EH (cell line): ENCODE results near the gene PRSS27.

Experiments used
- DNase-seq: peaks from one replicate; pipeline ENCODE4 v3.0.0-alpha.2; 2015; ENCODE audit warnings: low read depth

The PRSS27 gene

GRCh38 chr16:2751577-2752034 is 31.6 kb upstream of the PRSS27 start:
- no peak for DNase-seq

DNA sequence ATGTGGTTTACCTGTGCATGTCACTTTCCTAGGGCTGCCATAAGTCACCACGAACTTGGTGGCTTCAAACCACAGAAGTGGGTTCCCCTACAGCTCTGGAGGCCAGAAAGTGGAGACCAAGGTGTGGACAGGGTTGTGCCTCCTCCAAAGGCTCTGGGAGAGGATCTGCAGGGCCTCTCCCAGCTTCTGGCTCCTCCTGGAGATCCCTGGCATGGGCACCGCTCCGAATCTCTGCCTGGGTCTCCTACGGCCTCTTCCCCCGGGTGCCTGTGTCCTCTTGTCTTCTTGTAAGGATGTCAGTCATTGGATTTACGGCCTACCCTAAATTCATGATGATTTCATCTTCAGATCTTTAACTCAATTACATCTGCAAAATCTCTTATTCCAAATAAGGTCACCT is 29.9 kb upstream of the PRSS27 start:
- DNase-seq, result no peak

DNA sequence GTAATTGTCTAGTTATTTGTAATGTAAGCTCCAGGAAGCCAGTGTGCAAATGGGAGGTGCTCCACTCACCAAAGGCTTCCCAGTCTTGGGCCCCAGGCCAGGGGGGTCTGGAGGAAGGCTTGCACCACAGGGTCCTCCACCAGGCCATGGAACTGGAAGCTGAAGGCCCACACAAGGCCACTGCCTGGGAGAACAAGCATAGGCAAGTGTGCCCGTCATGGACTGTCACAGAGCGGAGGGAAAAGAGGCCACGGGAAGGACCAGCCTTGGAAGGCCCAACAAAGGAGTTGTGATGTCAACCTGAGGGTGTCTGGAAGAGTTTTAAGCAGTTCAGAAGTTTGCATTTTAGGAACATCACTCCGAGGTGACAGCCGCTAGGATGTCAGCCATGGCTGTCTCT is 29.5 kb upstream of the PRSS27 start:
- no peak for DNase-seq

- no peak for DNase-seq
Measured at GRCh38 chr16:2748757-2749455, 28.9 kb upstream of the PRSS27 start.

GRCh38 chr16:2745961-2746360 is 25.9 kb upstream of the PRSS27 start:
- DNase-seq, result no peak

DNA sequence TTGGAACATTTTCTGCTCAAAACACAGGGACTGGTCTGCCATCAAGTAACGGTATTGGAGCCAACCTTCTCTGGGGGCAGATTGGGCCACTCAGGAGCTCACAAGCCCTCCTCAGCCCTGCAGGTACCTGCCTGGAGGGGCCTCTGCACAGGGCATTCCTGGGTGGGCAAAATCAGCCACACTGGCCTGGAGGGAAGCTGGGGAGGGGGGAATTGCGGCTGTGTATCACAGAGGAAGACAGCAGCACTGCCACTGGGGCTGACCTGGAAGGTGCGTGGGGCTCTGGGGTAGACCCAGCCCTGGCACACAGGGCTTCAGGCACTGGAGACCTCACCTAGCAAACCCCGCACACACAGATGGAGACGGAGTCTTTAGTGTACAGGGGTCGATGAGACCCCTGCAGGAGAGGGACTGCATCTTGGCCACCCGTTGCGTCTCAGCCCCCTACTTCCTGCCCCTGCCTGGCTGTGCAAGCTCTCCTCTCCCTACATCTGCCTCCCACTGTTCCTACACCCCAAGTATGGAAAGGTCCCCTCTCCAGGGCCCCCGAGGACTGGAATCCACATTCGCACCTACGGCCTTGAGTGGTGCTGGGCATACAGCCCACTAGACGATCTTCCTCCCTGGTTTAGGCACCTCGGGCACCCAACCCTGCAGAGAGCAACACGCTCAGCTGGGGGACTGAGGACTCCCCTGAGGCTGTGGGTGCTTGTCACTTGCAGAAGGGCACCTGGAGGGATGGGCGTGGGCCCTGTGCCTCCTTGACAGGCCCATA is 25.3 kb upstream of the PRSS27 start:
- DNase-seq, result no peak

DNA sequence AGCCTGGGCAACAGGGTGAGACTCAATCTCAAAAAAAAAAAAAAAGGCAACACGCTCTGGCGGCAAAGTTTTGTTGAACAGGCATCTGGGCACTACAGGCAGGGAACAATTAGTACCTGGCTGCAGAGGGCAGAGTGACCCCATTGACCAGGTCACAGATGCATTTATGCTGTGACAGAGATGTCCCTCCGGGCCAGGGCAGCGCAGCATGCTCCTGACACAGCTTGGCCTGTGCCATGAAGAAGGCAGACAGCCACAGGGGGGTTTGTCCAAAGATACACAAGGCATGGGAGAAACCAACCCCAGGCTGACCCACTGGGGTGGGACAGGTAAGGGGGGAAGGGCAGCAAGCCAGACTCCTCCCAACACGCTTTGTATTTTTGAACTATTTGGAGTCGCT is 24.7 kb upstream of the PRSS27 start:
- DNase-seq, result no peak

GRCh38 chr16:2743007-2743810 is 23.2 kb upstream of the PRSS27 start:
- DNase-seq, result no peak

- DNase-seq, result no peak
Measured at GRCh38 chr16:2742323-2743006, 22.4 kb upstream of the PRSS27 start.

- DNase-seq, result no peak
Measured at GRCh38 chr16:2741168-2741567, 21.1 kb upstream of the PRSS27 start.

GRCh38 chr16:2740476-2740875 is 20.5 kb upstream of the PRSS27 start:
- no peak for DNase-seq

GRCh38 chr16:2739625-2740430 is 19.8 kb upstream of the PRSS27 start:
- DNase-seq, result no peak

DNA sequence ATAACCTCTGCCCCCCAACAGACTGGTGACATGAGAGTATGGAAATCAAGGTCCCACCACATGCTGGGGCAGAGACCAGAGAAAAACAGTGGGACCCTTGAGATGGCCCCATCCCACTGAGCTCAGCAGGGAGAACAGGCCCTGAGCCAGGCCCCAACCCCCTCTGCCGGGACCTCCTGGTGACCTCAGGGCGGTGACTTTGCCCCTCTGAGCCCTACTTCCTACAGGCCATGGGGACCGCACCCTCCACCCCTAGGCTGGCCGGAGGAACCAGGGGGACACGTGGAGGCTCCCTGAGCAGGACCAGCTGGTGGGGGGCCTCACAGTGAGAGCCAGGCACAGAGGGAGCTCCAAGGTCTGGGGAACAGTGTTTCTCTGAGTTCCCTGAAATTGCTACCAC is 18.6 kb upstream of the PRSS27 start:
- DNase-seq, result no peak

DNA sequence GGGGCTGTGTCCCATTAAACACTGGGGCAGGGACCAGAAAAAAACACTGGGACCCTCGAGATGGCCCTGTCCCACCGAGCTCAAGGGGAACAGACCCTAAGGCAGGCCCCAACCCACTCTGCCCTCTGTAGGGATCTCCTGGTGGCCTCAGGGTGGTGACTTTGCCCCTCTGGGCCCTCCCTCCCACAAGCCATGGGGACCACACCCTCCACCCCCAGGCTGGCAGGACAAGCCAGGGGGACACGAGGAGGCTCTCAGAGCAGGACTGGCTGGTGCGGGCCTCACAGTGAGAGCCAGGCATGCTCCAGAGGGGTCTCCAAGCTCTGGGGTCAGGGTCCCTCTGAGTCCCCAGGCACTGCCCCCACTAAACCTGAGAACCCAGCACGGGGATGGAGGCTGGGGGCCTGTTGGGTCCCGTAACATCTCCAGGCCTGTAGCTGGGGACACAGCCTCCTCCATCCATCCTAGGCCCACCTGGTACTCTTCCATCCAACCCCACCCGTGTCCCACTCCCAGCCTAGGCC is 17.9 kb upstream of the PRSS27 start:
- no peak for DNase-seq

GRCh38 chr16:2737238-2737605 is 17.2 kb upstream of the PRSS27 start:
- no peak for DNase-seq

DNA sequence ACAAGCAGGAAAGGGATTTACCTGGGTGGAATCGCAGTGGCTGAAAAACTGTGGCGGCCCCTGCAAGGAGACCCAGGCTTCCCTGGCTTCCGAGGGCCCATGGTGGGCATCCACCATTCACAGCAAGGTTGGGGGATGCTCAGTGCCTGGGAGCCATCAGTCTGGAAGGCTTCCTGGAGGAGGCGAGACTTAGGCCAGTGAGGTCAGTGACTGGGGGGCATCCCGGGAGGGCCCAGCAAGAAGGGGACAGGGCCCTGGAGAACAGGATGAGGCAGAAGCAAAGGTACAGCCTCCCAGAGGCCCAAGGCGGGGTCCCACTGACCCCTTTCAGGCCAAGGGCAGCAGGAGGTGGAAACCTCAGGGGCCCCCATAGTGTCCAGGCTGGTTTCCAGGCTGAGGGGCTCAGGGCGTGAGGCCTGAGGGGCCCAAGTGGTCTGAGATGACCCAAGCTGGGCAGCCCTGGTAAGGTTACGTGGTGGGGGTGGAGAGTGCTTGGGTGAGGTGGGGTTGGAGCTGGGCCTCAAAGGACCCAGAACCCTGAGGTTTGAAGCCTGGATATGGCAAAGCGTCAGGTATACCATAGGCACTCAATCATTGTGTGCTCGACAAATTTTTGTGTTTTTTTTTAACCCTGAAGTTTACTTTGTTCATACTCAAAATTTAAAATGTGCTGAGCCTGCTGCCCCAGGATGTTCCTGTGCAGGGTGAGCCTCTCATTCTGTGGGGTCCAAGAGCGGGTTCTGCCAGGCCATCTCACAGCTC is 16.6 kb upstream of the PRSS27 start:
- no peak for DNase-seq

- DNase-seq, result no peak
Measured at GRCh38 chr16:2734844-2735515, 15.0 kb upstream of the PRSS27 start.

DNA sequence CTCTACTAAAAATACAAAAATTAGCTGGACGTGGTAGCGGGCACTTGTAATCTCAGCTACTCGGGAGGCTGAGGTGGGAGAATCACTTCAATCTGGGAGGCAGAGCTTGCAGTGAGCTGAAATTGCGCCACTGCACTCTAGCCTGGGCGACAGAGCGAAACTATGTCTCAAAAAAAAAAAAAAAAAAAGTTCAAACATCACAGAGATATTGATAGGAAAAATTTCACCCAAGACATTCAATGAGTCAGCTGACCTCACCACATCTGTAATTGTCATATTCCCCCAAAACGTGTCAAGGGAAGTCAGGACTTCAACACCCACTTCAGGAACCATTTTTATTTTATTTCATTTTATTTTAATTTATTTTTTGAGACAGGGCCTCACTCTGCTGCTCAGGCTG is 8.0 kb upstream of the PRSS27 start:
- DNase-seq, result no peak

DNA sequence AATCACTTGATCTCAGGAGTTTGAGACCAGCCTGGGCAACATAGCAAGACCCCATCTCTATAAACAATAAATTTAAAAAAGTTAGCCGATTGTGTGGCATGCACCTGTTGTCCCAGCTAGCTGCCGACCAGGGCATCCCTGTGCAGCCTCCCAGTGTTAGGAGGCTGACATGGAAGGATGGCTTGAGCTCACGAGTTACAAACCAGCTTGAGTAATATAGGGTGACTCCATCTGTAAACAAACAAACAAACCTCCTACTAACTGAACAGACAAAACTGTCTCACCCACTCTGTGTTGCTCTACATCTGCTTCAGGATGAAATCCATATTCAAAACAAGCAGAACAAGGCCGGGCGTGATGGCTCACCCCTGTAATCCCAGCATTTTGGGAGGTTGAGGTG is 6.9 kb upstream of the PRSS27 start:
- DNase-seq, result no peak

GRCh38 chr16:2724816-2725348 is 4.9 kb upstream of the PRSS27 start:
- DNase-seq, result no peak
